Skeletal muscle cell (primary cell): ENCODE data around the gene SELENOV.
"Not testable (repeated sequence)": the region's sequence is repeated elsewhere in the genome, so short reads cannot be mapped to it uniquely, and the experiment has no call there.

Experiments
- DNase-seq: peaks from one replicate; pipeline ENCODE4 v3.0.0-alpha.2; 2010; ENCODE audit warnings: low read depth
- H3K4me3 ChIP-seq: 2 replicates; pipeline ENCODE4 v1.5.1; 2011; ENCODE audit warnings: low read depth, mild to moderate bottlenecking, control low read depth, low read length, moderate library complexity

The SELENOV gene

GRCh38 chr19:39514840-39515550 is at the start of gene SELENOV:
TSS of gene SELENOV (plus strand) at chr19:39515139. CDS start at chr19:39515213, 74 bp downstream.
- H3K4me3 ChIP-seq: peak within 1 kb of the TSS; percentile 13

GRCh38 chr19:39465956-39466747 is 48.8 kb upstream of the SELENOV start:
- no peak for DNase-seq
- no peak overlapping the region for H3K4me3 ChIP-seq

More at GRCh38 chr19:39514840-39515550, at the start of gene SELENOV:
- no peak for DNase-seq

- H3K4me3 ChIP-seq: no peak overlapping the region
- no peak for DNase-seq
These were observed 47.0 kb upstream of the SELENOV start for GRCh38 chr19:39467941-39468340.

GRCh38 chr19:39469036-39469435 is 45.9 kb upstream of the SELENOV start:
- H3K4me3 ChIP-seq: no peak overlapping the region
- DNase-seq: no peak

- H3K4me3 ChIP-seq: no peak overlapping the region
These were observed 45.4 kb upstream of the SELENOV start for GRCh38 chr19:39469567-39469966.

GRCh38 chr19:39470724-39471339 is 44.1 kb upstream of the SELENOV start:
- H3K4me3 ChIP-seq: no peak overlapping the region
- DNase-seq: no peak

More at GRCh38 chr19:39469567-39469966, 45.4 kb upstream of the SELENOV start:
- DNase-seq: no peak

GRCh38 chr19:39471756-39472536 is 43.0 kb upstream of the SELENOV start:
- no peak for DNase-seq
- H3K4me3 ChIP-seq: no peak overlapping the region

GRCh38 chr19:39472746-39473442 is 42.0 kb upstream of the SELENOV start:
- DNase-seq: no peak

GRCh38 chr19:39473443-39473960 is 41.4 kb upstream of the SELENOV start:
- no peak for DNase-seq
- H3K4me3 ChIP-seq: no peak overlapping the region

More at GRCh38 chr19:39472746-39473442, 42.0 kb upstream of the SELENOV start:
- no peak overlapping the region for H3K4me3 ChIP-seq

- DNase-seq: no peak
- no peak overlapping the region for H3K4me3 ChIP-seq
These were observed 40.8 kb upstream of the SELENOV start for GRCh38 chr19:39474139-39474620.

- H3K4me3 ChIP-seq: no peak overlapping the region
- DNase-seq: no peak
These were observed 39.2 kb upstream of the SELENOV start for GRCh38 chr19:39475748-39476147.

- not testable (repeated sequence) for H3K4me3 ChIP-seq, DNase-seq
These were observed 35.6 kb upstream of the SELENOV start for GRCh38 chr19:39479319-39479801.

GRCh38 chr19:39479916-39480315 is 35.0 kb upstream of the SELENOV start:
- H3K4me3 ChIP-seq: peak overlapping the region; percentile 100
- DNase-seq: no peak

- DNase-seq: peak; percentile 71
- H3K4me3 ChIP-seq: peak within 1 kb of the TSS; percentile 100
These were observed 34.4 kb upstream of the SELENOV start, which contains the start of gene TIMM50 for GRCh38 chr19:39480337-39481228. TSS of gene TIMM50 (plus strand) at chr19:39480838. CDS start at chr19:39480854, 16 bp downstream.

GRCh38 chr19:39481229-39481545 is 33.8 kb upstream of the SELENOV start:
- H3K4me3 ChIP-seq: peak overlapping the region; percentile 100
- DNase-seq: no peak

GRCh38 chr19:39481676-39482075 is 33.3 kb upstream of the SELENOV start:
- DNase-seq: no peak
- peak overlapping the region; percentile 100 for H3K4me3 ChIP-seq

GRCh38 chr19:39483141-39483540 is 31.8 kb upstream of the SELENOV start:
- no peak for DNase-seq
- H3K4me3 ChIP-seq: no peak overlapping the region
